A549 treated with AZD2906 at 1 μM for 4 hours (cell line): Measurements from ENCODE around the gene RPL9. TPM values are rescaled to one million over a fixed set of nuclear protein-coding genes. Genes with fewer than 3 reads are reported as not detected.

Source experiments
- total RNA-seq: library from RNA; stranded (reverse); fragments of 200-300 nt; extraction: Qiagen RNA extraction; gene quantifications from 5 replicates; pipeline ENCODE4 v1.2.3, GENCODE V29; 2022

RPL9 gene
- 815 to 1,736 TPM (median 853 TPM) in 5 replicates for total RNA-seq

DNA sequence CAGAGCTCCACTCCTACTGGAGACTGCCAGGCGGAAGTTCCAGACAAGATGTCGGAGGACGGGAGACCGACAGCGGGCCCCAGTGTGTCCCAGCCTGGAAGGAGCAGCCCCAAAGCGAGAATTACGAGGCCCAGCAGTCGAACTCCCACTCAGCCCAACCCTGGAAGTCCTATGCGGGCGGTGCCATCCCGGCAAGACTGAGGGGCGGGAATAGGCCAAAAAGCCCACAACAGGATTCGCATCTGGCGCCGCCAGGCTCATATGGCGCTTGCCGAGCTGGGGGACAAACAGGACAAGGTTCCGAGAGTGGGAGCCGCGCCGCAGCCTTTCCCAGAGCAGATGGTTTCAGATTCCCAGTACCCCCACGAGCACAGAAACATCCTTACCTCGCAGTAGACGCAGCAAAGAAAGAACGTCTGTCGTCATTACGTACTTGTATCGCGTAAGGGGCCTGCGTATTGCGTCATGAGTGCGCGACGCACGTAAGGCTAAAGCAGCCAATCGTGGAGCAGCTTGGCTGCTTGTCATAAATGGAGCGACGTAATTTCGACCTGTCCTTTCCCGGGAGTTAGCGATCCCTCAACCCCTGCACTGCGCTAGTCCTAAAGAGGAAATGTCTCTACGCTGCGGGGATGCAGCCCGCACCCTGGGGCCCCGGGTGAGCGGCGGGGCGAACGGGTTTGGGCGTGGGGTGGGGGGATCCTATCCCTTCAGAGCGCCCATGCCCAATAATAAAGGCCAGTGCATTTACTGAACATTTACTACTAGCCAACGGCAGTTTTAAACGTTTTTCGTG lies at the start of gene RPL9, which contains the start of gene LIAS:
TSS of gene RPL9 (minus strand) at position 418 of the 796 bp plus-strand sequence. CDS start 483 bp downstream, outside the sequence.
TSS of gene LIAS (plus strand) at position 552 of the 796 bp plus-strand sequence. CDS start at position 614, 62 bp downstream.

DNA sequence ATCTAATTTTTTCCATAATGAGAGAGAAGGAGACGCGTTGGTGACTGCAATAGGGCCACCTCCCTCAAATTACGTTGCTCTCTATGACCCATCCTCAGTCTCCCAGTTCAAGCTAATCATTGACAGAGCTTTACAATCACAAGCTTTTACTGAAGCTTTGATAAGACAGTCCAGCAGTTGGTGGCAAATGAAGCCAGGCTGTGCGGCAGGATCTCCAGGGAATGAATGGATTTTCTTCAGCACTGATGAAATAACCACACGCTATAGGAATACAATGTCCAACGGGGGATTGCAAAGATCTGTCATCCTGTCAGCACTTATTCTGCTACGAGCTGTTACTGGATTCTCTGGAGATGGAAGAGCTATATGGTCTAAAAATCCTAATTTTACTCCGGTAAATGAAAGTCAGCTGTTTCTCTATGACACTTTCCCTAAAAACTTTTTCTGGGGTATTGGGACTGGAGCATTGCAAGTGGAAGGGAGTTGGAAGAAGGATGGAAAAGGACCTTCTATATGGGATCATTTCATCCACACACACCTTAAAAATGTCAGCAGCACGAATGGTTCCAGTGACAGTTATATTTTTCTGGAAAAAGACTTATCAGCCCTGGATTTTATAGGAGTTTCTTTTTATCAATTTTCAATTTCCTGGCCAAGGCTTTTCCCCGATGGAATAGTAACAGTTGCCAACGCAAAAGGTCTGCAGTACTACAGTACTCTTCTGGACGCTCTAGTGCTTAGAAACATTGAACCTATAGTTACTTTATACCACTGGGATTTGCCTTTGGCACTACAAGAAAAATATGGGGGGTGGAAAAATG lies 51.7 kb downstream of the RPL9 start, which contains the start of gene KLB:
TSS of gene KLB (plus strand) at position 168 of the 821 bp plus-strand sequence. CDS start at position 188, 20 bp downstream.

Other genes with a start within 250 kb of the RPL9 start
- 16.2 to 25.1 TPM (median 17.6 TPM) in 5 replicates for gene RFC1, start 92.6 kb downstream of the RPL9 start, total RNA-seq
- 0.08 to 0.15 TPM (median 0.14 TPM) in 5 replicates for gene KLB, start 52.0 kb downstream of the RPL9 start, total RNA-seq
- 9.3 to 11.6 TPM (median 9.7 TPM) in 5 replicates for gene LIAS, start 134 bp upstream of the RPL9 start, total RNA-seq
- 146 to 274 TPM (median 157 TPM) in 5 replicates for gene UGDH, start 68.5 kb upstream of the RPL9 start, total RNA-seq
- 14.2 to 16.3 TPM (median 15.7 TPM) in 5 replicates for gene SMIM14, start 179.9 kb upstream of the RPL9 start, total RNA-seq
- 61.8 to 78.5 TPM (median 74.5 TPM) in 5 replicates for gene UBE2K, start 239.2 kb upstream of the RPL9 start, total RNA-seq